GM12873 (cell line): ENCODE results near the gene NEK6.
A peak's percentile ranks its signal among the peaks of the same experiment; 100 is the strongest.

Experiments
- CTCF ChIP-seq: IDR thresholded peaks from 2 replicates; pipeline ENCODE4 v1.5.1; 2012; ENCODE audit warnings: low read depth, mild to moderate bottlenecking, moderate library complexity, low read length, control low read depth; ENCODE audit not compliant: insufficient read depth; ENCODE audit errors: missing control alignments

Gene NEK6

GRCh38 chr9:124264823-124265233, 7.1 kb downstream of the NEK6 start:
- TF ChIP-seq CTCF, result no peak

DNA sequence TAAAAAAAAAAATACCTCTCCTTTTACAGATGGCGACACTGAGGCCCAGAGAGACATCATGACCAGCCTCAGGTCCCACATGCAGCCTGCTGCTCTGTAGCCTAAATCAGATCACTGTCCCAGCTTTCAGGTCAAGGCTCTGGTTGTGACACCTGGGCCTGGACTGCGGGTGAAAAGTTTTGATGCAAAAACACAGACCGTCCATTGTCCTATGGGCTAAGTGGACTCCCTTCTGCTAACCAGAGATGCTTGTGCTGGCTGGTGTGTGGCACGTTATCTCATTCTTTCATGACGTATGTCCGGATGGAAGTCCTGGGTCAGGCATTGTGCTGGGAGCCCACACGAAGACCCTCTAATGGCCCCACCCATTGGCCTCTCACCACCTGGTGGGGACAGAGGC, 7.8 kb downstream of the NEK6 start:
- peak; percentile 17 for TF ChIP-seq CTCF

GRCh38 chr9:124266139-124266825, 8.5 kb downstream of the NEK6 start:
- TF ChIP-seq CTCF, result no peak

GRCh38 chr9:124266826-124267201, 9.1 kb downstream of the NEK6 start:
- TF ChIP-seq CTCF, result no peak

DNA sequence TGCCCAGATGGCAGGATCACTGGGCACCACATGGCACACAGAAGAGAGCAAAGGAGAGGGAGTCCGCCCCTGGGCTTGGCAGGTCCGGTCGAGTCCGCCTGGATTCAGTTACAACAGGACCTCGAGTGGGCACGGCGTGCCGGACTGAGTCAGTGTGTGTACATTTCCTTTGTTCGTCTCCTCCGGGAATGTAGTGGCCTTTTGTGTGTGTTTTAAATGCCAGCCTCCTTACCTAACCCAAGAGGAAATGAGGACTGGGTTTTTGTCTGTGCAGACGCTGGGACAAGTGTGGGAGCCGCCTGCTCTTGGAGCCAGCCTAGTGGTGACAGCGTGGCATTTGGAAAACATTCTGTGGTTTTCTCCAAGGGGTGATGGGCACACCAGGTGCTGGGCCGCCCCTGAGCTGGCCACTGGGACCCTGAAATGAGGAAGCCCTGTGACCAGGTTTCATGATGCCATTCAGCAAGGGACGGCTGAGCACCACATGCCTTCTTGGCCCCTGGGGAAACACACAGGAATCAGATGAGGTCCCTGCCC, 9.6 kb downstream of the NEK6 start:
- no peak for TF ChIP-seq CTCF

DNA sequence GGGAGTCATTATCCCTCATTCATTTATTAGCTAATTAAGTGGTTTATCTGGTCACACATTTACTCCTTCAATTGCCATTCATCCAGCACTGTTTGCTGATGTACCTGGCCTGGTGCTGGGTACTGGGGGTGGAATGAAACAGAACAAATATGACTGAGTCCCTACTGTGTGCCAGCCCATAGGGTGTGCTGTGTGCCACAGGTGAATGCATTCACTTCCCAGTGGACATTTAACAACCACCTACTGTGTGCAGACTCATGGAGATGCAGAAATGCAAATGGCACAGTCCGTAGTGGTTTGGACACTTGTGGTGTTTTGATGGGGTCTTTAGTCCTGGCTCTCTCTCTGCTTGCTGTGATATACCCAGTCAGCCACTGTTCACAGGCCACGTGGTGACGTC, 10.5 kb downstream of the NEK6 start:
- no peak for TF ChIP-seq CTCF

DNA sequence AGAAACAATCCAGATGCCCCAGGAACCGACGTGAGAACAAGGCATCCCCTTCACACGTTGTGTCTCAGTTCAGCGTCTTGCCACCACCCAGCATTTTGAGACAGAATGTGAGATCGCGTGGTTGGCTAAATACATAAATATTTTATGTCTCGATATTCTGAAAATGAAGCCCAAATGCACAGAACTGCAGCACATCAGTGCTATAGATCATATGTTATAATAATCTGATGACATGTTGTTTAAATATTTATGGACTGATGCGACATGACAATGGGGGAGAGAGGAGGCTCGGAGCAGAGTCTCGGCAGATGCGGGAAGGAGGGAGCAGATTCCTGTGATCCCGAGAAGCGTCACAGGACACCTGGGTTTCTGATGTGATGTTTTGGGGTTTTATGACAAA, 10.9 kb downstream of the NEK6 start:
- TF ChIP-seq CTCF, result no peak

- no peak for TF ChIP-seq CTCF
Observed at GRCh38 chr9:124269556-124269955, 11.8 kb downstream of the NEK6 start.
